Measurements from ENCODE around the gene ZBED5. TPM values are rescaled to one million over a fixed set of nuclear protein-coding genes. Genes with fewer than 3 reads are reported as not detected.
A peak's percentile ranks its signal among the peaks of the same experiment; 100 is the strongest.
"Not testable (repeated sequence)": the region's sequence is repeated elsewhere in the genome, so short reads cannot be mapped to it uniquely, and the experiment has no call there.

Gene ZBED5
- total RNA-seq, 1 donor from 2014 or later: 89.1 TPM

DNA sequence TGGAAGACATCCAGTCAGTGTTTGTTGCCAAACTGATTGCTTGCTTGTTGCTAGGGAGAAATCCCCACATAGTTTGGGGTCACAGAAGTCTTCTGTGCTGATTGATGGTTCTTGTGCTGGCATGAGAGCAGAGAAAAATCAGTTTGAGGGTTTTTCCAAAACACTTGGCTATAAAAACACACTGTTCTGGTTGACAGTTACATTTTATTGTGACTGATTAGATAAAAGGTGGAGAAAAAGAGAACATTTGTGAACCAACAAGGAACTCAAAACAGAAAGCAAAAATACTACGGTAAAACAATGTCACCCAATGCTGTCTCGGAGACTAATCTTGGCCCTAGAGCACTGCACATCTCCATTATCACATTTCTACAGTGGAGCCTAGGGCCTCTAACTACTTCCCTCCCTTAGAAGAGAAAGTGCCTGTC lies 34.7 kb downstream of the ZBED5 start:
- no peak overlapping the region for H3K27ac Mint-ChIP-seq (ENCODE audit: unreplicated experiment)

DNA sequence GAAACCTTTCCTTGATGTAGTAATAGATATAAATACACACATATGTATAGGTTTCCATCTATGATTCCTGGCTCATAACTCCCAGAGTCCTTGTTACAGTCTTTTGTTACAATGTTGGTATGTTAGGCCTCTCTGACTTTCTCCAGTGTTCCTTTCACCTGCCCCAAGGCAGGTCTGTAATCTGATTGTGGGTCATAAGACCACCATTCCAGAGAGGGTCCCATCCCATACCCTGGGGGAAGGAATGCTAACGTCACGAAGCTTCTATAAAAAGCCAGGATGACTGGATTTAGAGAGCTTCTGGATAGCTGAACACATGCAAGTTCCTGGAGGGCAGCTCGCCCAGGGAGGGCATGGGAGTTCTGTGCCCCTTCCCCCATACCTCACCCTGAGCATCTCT lies 35.4 kb downstream of the ZBED5 start:
- not testable (repeated sequence) for H3K36me3 Mint-ChIP-seq (ENCODE audit: low read depth); H3K27me3 Mint-ChIP-seq (ENCODE audit: low read depth); H3K27ac Mint-ChIP-seq (ENCODE audit: unreplicated experiment); H3K4me3 Mint-ChIP-seq; H3K9me3 Mint-ChIP-seq; DNase-seq (ENCODE audit: low read depth, low spot score); H3K4me1 Mint-ChIP-seq

More for the DNA sequence above, 34.7 kb downstream of the ZBED5 start:
- Mint-ChIP-seq H3K9me3 (no peaks in the 10 kb centered on the region), H3K36me3 (ENCODE audit: low read depth) (no peaks in the 10 kb centered on the region), H3K4me3 (no peak overlapping the region), H3K4me1 (no peaks in the 10 kb centered on the region), H3K27me3 (ENCODE audit: low read depth) (no peaks in the 10 kb centered on the region)
- no peak for DNase-seq (ENCODE audit: low read depth, low spot score)
- TF ChIP-seq, protein P1, sequence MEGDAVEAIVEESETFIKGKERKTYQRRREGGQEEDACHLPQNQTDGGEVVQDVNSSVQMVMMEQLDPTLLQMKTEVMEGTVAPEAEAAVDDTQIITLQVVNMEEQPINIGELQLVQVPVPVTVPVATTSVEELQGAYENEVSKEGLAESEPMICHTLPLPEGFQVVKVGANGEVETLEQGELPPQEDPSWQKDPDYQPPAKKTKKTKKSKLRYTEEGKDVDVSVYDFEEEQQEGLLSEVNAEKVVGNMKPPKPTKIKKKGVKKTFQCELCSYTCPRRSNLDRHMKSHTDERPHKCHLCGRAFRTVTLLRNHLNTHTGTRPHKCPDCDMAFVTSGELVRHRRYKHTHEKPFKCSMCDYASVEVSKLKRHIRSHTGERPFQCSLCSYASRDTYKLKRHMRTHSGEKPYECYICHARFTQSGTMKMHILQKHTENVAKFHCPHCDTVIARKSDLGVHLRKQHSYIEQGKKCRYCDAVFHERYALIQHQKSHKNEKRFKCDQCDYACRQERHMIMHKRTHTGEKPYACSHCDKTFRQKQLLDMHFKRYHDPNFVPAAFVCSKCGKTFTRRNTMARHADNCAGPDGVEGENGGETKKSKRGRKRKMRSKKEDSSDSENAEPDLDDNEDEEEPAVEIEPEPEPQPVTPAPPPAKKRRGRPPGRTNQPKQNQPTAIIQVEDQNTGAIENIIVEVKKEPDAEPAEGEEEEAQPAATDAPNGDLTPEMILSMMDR (conservative IDR thresholded peaks at IDR 0.05): no peak

DNA sequence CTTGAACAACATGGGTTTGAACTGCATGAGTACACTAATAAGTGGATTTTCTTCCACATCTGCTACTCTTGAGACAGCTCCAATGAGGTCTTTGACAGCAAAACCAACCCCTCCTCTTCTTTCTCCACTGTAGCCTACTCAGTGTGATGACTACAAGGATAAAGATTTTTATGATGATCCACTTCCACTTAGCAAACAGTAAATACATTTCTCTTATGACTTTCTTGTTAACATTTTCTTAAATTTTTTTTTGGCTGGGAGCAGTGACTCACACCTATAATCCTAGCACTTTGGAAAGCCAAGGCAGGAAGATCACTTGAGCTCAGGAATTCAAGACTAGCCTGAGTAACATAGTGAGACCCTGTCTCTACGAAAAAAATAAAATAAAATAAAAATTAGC lies 39.3 kb downstream of the ZBED5 start:
- Mint-ChIP-seq H3K4me3 (no peak overlapping the region), H3K9me3 (no peaks in the 10 kb centered on the region), H3K4me1 (no peaks in the 10 kb centered on the region), H3K27me3 (ENCODE audit: low read depth) (no peaks in the 10 kb centered on the region), H3K27ac (ENCODE audit: unreplicated experiment) (no peak overlapping the region), H3K36me3 (ENCODE audit: low read depth) (no peaks in the 10 kb centered on the region)
- no peak for DNase-seq (ENCODE audit: low read depth, low spot score)
- TF ChIP-seq, protein P1 (conservative IDR thresholded peaks at IDR 0.05): no peak

DNA sequence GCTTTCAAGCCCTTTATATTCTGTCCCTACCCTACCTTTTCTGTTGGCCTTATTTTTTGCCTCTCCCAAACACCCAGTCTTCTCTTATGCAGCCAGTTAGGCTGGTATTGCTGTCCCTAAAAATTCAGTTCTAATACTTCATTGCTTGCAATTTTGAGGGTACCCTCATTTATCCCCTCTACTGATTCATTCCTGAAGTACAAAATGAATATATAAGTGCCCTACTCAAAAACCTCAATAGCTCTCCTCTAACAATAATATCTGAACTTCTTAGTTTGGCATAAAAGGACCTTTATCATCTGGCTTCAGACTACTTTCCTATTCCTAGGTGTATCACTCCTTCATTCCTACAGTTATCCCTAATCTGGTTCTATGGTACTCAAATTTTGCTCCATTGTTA lies 43.9 kb downstream of the ZBED5 start:
- no peaks in the 10 kb centered on the region for H3K9me3 Mint-ChIP-seq
- H3K4me3 Mint-ChIP-seq: no peak overlapping the region
- no peaks in the 10 kb centered on the region for H3K36me3 Mint-ChIP-seq (ENCODE audit: low read depth)

DNA sequence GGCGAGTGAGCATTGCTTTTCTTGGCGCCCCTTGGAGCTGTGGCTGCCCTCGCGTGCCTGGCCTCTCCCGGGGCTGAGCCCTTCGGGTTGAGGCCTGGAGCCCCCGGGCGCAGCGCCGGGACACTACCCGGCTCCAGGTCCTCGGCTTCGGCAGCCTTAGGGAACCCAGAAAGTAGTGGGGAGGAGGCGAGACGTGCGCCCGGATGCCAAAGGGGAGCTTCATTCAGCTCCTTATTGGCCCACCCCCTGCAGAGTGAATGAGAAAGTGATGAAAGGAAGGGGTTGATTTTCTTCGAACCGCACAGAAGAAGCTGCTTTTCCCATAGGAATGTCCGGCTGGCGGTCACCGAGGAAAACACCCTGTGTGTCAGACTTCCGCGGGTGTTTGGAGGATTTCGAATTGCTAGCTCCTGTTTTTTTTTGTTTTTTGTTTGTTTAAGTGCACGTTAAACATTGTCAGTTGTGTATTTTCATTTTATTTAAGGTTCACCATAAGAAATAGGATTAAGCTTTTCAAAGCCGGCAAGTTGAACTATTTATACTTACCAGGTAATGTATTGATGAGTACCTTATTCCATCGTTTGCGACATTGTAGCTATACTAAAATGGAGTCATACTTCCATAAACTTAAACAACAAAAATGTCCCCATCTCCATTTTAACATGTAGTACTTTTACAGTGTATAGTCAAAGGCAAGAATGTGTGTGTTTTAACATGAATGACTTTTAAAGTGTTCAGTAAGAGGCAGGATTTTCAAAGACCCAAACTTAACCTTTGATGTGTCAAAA lies 48.3 kb downstream of the ZBED5 start:
- Mint-ChIP-seq H3K4me3 (peak overlapping the region; percentile 98), H3K4me1 (peaks cover 53% of the 10 kb centered on the region), H3K9me3 (no peaks in the 10 kb centered on the region), H3K27ac (ENCODE audit: unreplicated experiment) (peak overlapping the region; percentile 100), H3K36me3 (ENCODE audit: low read depth) (peaks cover 31% of the 10 kb centered on the region), H3K27me3 (ENCODE audit: low read depth) (peaks cover 6% of the 10 kb centered on the region)
- TF ChIP-seq, protein P1 (conservative IDR thresholded peaks at IDR 0.05): peak; percentile 3
- DNase-seq (ENCODE audit: low read depth, low spot score): no peak

More for the DNA sequence above, 43.9 kb downstream of the ZBED5 start:
- Mint-ChIP-seq H3K27me3 (ENCODE audit: low read depth) (no peaks in the 10 kb centered on the region), H3K4me1 (peaks cover 20% of the 10 kb centered on the region), H3K27ac (ENCODE audit: unreplicated experiment) (no peak overlapping the region)
- TF ChIP-seq, protein P1 (conservative IDR thresholded peaks at IDR 0.05): no peak
- no peak for DNase-seq (ENCODE audit: low read depth, low spot score)

Data from neural crest cell (in vitro differentiated cells).